ENCODE data around the gene PIP4K2A. TPM values are rescaled to one million over a fixed set of nuclear protein-coding genes. Genes with fewer than 3 reads are reported as not detected.

The PIP4K2A gene
- total RNA-seq, 2 experiments from 2014 or later = 108 to 115 TPM

DNA sequence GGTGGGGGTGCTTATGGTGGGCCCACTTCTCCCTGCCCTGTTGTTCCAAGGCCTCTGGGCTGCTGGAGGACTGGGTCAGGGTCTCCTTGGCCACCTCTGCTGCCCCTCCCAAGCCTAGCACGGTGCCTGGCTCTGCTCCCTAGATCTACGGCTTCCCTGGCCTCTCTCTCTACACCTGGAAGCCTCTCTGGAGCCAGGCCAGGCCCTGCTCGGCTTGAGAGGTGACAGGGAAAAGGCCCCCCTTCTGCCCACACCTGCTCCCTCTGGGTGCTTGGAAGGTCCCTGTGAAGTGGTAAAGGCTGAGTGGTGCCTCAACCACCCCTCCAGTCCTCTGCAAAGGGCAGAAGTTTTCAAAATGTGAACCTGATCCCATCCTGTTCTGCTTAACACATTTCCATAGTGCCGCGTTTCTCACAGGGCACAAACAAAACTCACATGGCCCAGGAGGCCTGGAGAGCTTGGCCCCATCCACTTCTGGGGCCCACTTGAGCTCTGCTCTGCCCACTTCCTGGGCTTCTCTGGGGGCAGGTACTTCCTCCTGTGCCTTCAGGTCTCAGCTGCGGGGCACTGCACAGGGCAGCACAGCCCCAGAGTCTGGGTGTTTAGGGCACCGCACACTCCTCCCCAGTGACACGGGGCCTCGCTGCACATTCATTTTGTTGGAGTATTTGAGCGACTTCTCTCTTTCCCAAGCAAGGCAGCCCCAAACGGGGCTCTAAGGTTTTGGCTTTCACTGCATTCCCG, 169.9 kb downstream of the PIP4K2A start:
- H3K27ac Mint-ChIP-seq = peak overlapping the region; percentile 90
- intact Hi-C loops (cut with micrococcal nuclease) = no loop called here
- ATAC-seq = peak; percentile 92
- no peak overlapping the region for H3K4me3 Mint-ChIP-seq
- POLR2A ChIA-PET = no interaction called here
- peak; percentile 46 for DNase-seq
- H3K36me3 Mint-ChIP-seq (ENCODE audit: low read depth) = peaks cover 67% of the 10 kb centered on the region
- no peaks in the 10 kb centered on the region for H3K9me3 Mint-ChIP-seq
- H3K4me1 Mint-ChIP-seq (ENCODE audit: low read depth) = peaks cover 20% of the 10 kb centered on the region
- CTCF ChIA-PET = no interaction called here
- H3K27me3 Mint-ChIP-seq = no peaks in the 10 kb centered on the region
- TF ChIP-seq, protein P1, sequence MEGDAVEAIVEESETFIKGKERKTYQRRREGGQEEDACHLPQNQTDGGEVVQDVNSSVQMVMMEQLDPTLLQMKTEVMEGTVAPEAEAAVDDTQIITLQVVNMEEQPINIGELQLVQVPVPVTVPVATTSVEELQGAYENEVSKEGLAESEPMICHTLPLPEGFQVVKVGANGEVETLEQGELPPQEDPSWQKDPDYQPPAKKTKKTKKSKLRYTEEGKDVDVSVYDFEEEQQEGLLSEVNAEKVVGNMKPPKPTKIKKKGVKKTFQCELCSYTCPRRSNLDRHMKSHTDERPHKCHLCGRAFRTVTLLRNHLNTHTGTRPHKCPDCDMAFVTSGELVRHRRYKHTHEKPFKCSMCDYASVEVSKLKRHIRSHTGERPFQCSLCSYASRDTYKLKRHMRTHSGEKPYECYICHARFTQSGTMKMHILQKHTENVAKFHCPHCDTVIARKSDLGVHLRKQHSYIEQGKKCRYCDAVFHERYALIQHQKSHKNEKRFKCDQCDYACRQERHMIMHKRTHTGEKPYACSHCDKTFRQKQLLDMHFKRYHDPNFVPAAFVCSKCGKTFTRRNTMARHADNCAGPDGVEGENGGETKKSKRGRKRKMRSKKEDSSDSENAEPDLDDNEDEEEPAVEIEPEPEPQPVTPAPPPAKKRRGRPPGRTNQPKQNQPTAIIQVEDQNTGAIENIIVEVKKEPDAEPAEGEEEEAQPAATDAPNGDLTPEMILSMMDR (IDR thresholded peaks at IDR 0.05) = no peak

DNA sequence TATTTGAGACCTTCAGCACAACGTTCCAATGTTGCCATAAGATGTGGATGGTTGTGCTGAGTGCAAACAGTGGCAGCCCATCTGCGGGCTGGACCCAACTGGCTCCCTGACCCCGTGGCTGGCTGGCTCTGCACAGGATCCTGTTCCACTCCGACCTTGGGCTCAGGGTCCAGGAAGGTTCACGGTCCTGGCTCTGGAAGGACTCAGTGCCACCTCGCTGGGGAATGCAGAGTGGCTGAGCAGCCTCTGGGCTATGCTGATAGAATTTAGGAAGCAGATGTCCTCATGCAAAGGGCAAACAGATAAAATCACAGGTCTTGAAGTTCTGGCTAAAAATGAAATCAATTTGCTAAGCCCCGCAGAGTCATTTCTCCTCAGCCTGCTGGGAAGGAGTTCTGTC, 171.6 kb downstream of the PIP4K2A start:
- ATAC-seq = no peak
- peak overlapping the region; percentile 90 for H3K27ac Mint-ChIP-seq

DNA sequence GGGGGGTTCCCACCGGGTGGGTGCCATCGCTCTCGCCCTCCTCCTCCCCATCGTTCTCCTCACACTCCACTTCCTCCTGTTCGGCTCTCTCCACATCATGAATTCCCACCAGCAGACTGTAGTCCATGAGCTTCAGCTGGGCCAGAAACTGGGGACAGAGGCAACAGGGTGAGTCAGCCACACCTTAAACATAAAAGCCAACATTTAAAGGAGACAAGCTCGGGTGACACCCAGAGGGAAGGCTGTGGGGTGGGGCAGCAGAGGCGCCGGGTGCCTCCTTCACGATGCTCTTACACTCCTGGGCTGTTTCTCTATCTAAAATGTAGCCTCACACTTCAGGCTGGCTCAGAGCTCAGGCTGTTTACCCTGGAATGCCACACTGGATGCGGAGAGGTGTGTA, 172.5 kb downstream of the PIP4K2A start:
- no peaks in the 10 kb centered on the region for H3K9me3 Mint-ChIP-seq
- ChIA-PET CTCF (interaction anchor here (1.1 kb wide), 1 partner anchor 447 kb away, joined by 3 read pairs; no protein-coding TSS in a partner anchor), POLR2A (interaction anchor here (1.0 kb wide), 2 partner anchors 43 to 351 kb away, joined by 3 to 4 read pairs; no protein-coding TSS in a partner anchor)
- peaks cover 18% of the 10 kb centered on the region for H3K4me1 Mint-ChIP-seq (ENCODE audit: low read depth)
- no peak overlapping the region for H3K4me3 Mint-ChIP-seq
- no peaks in the 10 kb centered on the region for H3K27me3 Mint-ChIP-seq
- TF ChIP-seq, protein P1 (IDR thresholded peaks at IDR 0.05) = no peak
- peaks cover 72% of the 10 kb centered on the region for H3K36me3 Mint-ChIP-seq (ENCODE audit: low read depth)
- no peak for DNase-seq
- ATAC-seq = no peak
- H3K27ac Mint-ChIP-seq = peak overlapping the region; percentile 27
- intact Hi-C loops (cut with micrococcal nuclease) = no loop called here

More for the DNA sequence above, 171.6 kb downstream of the PIP4K2A start:
- Mint-ChIP-seq H3K9me3 (no peaks in the 10 kb centered on the region), H3K4me3 (no peak overlapping the region), H3K36me3 (ENCODE audit: low read depth) (peaks cover 71% of the 10 kb centered on the region), H3K4me1 (ENCODE audit: low read depth) (peaks cover 20% of the 10 kb centered on the region), H3K27me3 (no peaks in the 10 kb centered on the region)
- no peak for DNase-seq
- intact Hi-C loops (cut with micrococcal nuclease) = no loop called here
- TF ChIP-seq, protein P1 (IDR thresholded peaks at IDR 0.05) = no peak
- POLR2A ChIA-PET = interaction anchor here (1.0 kb wide), 1 partner anchor 351 kb away, joined by 3 read pairs; no protein-coding TSS in a partner anchor
- CTCF ChIA-PET = interaction anchor here (1.0 kb wide), 2 partner anchors 447 to 550 kb away, joined by 3 read pairs; no protein-coding TSS in a partner anchor

DNA sequence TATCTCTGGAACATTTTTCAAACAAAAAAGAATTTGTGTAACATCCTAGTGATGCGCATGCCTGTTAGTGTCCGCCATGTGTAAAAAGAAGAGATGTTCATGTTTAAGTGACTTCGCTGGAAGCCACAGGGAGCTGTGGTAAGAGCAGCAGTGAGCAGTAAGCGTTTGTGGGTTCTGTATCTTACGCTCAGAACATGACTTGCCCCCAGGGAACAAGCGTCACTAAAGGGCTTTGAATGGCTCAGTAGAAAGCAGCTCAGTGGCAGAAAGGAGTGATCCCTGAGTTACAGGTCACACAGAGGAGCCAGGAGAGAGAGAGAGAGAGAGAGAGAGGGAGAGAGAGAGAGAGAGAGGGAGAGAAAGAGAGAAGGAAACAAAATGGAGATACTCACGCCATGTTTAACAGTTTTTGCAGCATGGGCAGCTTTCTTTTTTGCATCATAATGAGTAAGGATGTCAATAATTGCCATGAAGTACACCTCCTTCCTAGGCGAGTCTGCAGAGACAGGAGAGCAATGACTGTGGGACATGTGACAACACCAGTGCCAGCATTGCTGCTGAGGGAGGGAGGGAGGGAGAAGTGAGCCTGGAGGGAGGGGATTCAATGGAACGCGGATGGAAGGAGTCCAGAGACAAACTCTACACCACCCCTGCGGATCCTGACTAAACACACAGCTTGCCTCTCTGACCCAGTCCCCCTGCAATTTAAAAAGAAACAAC, 174.6 kb downstream of the PIP4K2A start:
- H3K4me3 Mint-ChIP-seq = no peak overlapping the region
- peak overlapping the region; percentile 73 for H3K27ac Mint-ChIP-seq
- TF ChIP-seq, protein P1 (IDR thresholded peaks at IDR 0.05) = no peak
- DNase-seq (no peak), ATAC-seq (no peak)
- H3K36me3 Mint-ChIP-seq (ENCODE audit: low read depth) = peaks cover 74% of the 10 kb centered on the region
- no peaks in the 10 kb centered on the region for H3K9me3 Mint-ChIP-seq
- intact Hi-C loops (cut with micrococcal nuclease) = no loop called here
- H3K27me3 Mint-ChIP-seq = no peaks in the 10 kb centered on the region
- H3K4me1 Mint-ChIP-seq (ENCODE audit: low read depth) = peaks cover 9% of the 10 kb centered on the region
- ChIA-PET CTCF (no interaction called here), POLR2A (interaction anchor here (0.6 kb wide), 1 partner anchor 166 kb away, joined by 3 read pairs; no protein-coding TSS in a partner anchor)

DNA sequence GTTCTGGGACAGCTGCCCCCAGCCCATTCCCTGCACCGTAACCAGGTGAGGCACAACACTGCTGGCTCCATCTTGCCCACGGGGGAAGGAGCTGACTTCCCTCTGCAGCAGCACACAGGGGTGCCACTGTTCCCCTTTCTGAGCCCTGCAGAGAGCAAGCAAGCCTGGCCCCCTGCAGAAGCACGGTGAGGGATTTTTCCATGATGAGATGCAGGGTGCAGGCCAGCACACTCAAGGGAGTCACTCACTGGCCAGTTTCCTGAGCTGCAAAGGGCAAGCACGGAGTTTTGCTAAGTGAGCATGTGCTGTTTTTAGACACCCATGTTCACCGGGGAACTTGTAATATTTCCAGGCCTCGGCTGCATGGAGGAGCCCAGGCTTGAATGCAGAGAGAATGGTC, 176.6 kb downstream of the PIP4K2A start:
- no peak for DNase-seq
- Mint-ChIP-seq H3K9me3 (no peaks in the 10 kb centered on the region), H3K36me3 (ENCODE audit: low read depth) (peaks cover 66% of the 10 kb centered on the region), H3K27ac (no peak overlapping the region), H3K4me3 (no peak overlapping the region), H3K4me1 (ENCODE audit: low read depth) (peaks cover 5% of the 10 kb centered on the region), H3K27me3 (no peaks in the 10 kb centered on the region)
- POLR2A ChIA-PET = no interaction called here
- CTCF ChIA-PET = no interaction called here
- TF ChIP-seq, protein P1 (IDR thresholded peaks at IDR 0.05) = no peak
- intact Hi-C loops (cut with micrococcal nuclease) = no loop called here
- no peak for ATAC-seq

Data from activated CD8-positive, alpha-beta T cell treated with anti-CD3 and anti-CD28 coated beads for 36 hours (primary cell).